ENCODE measurements around the gene TMEM63A.
A peak's percentile ranks its signal among the peaks of the same experiment; 100 is the strongest.
"Not testable (repeated sequence)": the region's sequence is repeated elsewhere in the genome, so short reads cannot be mapped to it uniquely, and the experiment has no call there.

Gene TMEM63A

GRCh38 chr1:225820522-225821120 is 61.6 kb downstream of the TMEM63A start:
- DNase-seq (ENCODE audit: low spot score), result no peak

DNA sequence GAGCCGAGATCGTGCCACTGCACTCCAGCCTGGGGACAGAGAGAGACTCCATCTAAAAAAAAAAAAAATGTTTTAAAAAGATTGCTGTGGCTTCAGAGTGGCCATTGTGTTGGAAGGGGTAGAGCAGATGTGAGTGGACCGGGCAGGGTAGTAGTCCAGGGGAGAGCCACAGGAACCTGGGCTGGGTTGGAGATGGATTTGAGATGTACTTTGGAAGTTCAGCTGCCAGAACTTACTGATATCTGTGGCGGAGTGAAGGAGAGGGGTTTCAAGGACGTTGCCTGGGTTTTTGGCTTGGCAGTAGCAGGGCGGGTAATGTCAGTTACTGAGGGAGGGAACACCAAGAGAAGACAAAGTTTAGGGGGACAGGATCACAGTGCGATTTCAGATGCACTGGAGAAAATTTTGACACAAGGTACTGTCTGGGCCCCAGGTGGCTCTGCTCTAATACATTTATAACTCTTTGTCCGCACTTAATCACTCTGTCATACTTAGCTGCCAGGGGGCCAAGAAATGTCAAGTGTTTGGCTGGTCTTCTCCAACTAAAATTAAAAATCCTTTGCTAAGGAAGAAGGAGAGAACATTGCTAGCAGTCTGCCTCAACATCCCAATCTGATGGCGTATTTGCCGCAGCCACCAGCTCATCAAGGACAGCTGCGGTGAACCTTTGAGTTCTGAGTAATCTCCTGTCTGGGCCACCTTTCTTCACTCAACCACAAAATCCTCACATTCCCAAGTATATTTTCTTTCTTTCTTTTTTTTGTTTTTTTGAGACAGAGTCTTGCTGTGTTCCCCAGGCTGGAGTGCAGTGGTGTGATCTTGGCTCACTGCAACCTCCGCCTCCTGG is 62.6 kb downstream of the TMEM63A start:
- DNase-seq (ENCODE audit: low spot score), result no peak

DNA sequence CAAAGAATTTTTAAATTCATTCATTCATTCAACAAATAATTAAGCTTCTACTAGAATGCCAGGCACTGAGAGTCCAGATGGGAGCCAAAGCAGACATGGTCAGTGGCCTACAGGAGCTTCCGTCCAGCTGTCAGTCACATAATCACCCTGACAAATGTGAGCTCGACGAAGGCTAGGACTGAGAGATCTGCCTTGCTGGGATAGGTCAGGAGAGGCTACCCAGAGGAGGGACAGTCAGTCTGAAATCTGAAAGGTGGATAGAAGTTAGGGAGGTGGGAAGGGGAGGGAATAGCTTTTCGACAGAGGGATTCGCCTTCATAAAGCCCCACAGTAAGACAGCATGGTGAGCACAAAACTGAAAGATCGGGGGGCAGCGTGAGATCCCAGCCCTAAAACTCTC is 64.0 kb downstream of the TMEM63A start:
- no peak for DNase-seq (ENCODE audit: low spot score)

GRCh38 chr1:225817611-225818061 is 64.5 kb downstream of the TMEM63A start:
- DNase-seq (ENCODE audit: low spot score), result peak; percentile 15

- no peak for DNase-seq (ENCODE audit: low spot score)
Observed at GRCh38 chr1:225816643-225817538, 65.3 kb downstream of the TMEM63A start.

DNA sequence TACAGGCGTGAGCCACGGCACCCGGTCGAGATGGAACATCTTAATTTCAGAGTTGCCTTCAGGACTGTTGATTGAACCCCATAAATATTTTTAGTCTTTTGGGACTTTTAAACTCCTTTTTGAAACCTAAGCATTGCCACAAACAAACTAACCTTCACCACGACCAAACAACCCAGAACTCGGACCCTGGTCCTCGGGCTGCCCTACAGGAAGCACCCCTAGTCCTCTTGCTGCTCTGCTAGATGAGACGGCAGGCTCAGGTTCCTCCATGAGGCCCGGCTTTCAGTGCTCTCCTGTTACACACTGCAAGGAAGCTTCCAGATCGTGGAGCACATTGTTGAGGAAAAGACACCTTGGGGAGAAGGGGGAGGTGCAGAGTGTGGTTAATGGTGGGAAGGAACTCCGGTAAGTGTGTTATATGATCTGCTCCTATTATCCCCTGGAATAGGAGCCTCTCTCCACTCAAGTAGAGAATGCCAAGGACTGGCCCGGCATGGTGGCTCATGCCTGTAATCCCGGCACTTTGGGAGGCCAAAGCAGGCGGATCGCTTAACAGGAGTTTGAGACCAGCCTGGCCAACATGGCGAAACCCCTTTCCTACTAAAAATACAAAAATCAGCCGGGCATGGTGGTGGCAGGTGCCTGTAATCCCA is 66.5 kb downstream of the TMEM63A start:
- no peak for DNase-seq (ENCODE audit: low spot score)

- not testable (repeated sequence) for DNase-seq (ENCODE audit: low spot score)
Observed at GRCh38 chr1:225815090-225815489, 67.1 kb downstream of the TMEM63A start.

DNA sequence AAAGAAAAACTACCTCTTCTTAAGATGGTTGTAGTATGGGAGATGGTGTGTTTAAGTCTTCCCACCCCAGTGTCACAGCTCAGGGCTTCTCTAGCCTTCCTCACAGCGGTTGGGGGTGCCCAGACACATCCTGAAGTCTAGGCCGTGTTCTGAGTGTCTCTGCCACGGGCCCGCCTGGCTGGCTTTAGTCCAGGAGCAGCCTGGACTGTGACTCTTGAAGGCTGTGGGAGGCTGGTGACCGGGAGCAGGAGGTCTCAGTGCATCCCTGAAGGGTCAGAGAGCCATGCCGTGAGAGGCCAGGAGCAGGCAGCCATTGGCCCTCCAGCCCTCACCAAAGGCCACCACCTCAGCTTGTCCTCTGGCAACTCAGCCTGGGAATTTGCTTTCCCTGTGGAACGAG is 67.8 kb downstream of the TMEM63A start:
- DNase-seq (ENCODE audit: low spot score), result no peak

- DNase-seq (ENCODE audit: low spot score), result no peak
Observed at GRCh38 chr1:225813214-225813964, 68.8 kb downstream of the TMEM63A start.

- no peak for DNase-seq (ENCODE audit: low spot score)
Observed at GRCh38 chr1:225812488-225813213, 69.5 kb downstream of the TMEM63A start.

- DNase-seq (ENCODE audit: low spot score), result no peak
Observed at GRCh38 chr1:225811622-225812487, 70.3 kb downstream of the TMEM63A start.

DNA sequence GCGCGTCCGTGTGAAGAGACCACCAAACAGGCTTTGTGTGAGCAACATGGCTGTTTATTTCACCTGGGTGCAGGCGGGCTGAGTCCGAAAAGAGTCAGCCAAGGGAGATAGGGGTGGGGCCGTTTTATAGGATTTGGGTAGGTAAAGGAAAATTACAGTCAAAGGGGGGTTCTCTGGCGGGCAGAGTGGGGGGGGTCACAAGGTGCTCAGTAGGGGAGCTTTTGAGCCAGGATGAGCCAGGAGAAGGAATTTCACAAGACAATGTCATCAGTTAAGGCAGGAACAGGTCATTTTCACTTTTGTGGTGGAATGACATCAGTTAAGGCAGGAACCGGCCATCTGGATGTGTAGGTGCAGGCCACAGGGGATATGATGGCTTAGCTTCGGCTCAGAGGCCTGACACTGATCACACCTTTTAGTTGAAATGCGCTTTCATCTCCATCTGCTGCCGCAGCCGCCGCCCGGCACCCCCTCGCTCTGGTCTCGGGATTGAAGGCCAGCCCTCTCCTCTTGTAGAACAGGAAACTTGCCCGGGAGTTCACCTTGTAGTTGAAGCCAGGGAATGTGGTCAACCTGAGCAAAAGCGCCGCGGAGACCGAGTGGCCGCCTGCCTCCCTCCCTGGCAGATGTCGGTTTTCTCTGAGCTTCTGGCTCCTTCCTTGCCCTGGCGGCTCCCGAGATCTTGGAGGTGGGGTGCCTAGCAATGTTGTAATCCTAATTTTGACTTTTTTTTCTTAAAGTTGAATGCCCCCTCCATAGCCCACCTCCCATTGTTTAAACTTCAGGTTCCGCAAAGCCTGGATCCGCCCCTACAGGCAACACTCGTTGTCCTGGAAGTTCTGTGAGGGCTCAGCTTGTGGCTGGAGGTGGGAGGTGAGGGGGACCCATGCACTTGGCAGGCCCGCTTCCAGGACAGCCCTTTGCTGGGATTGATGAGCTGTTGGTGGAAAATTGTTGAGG is 71.3 kb downstream of the TMEM63A start:
- not testable (repeated sequence) for DNase-seq (ENCODE audit: low spot score)

GRCh38 chr1:225809842-225810578 is 72.2 kb downstream of the TMEM63A start, which contains the start of gene EPHX1:
Gene EPHX1, plus strand, starts transcription at chr1:225810124. Its CDS starts 18,606 bp downstream, at chr1:225828730.
- DNase-seq (ENCODE audit: low spot score), result peak; percentile 76

GRCh38 chr1:225808136-225808535 is 74.0 kb downstream of the TMEM63A start:
- no peak for DNase-seq (ENCODE audit: low spot score)

- DNase-seq (ENCODE audit: low spot score), result not testable (repeated sequence)
Observed at GRCh38 chr1:225806736-225807135, 75.4 kb downstream of the TMEM63A start.

DNA sequence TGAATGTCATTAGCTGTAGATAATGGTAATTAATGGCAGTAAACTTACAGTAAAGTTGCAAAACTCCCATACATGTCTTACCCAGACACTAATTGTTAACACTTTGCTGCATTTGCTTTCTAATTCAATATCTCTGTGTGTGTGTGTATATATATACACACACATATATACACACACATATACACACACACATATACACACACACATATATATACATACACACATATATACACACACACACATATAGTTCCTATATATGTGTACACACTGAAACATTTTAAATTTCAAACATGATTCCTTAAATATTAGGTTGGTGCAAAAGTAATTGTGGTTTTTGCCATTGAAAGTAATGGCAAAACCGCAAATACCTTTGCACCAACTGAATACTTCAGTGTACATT is 75.9 kb downstream of the TMEM63A start:
- DNase-seq (ENCODE audit: low spot score), result no peak

- DNase-seq (ENCODE audit: low spot score), result not testable (repeated sequence)
Observed at GRCh38 chr1:225801146-225801545, 81.0 kb downstream of the TMEM63A start.
